Endothelial cell of umbilical vein (primary cell): ENCODE results near the gene OAS3.

Experiments
- EZH2 ChIP-seq: IDR thresholded peaks from 2 replicates; pipeline ENCODE4 v1.6.1; 2012; ENCODE audit warnings: borderline replicate concordance, low read depth, mild to moderate bottlenecking, moderate library complexity, low read length, inconsistent platforms; ENCODE audit not compliant: severe bottlenecking
- POLR2AphosphoS5 ChIP-seq: IDR thresholded peaks from 2 replicates; pipeline ENCODE4 v1.6.1; 2012; ENCODE audit warnings: low read depth, mild to moderate bottlenecking, control low read depth, low read length, moderate library complexity; ENCODE audit not compliant: insufficient read depth
- TF ChIP-seq, protein P1 (sequence below), 2 donors: IDR thresholded peaks; 1 replicate in 1 of 2; 2 replicates in 1 of 2; pipeline ENCODE4 v1.5.1; 2011; ENCODE audit warnings: low read length in 2 of 2, mild to moderate bottlenecking in 2 of 2, moderate library complexity in 2 of 2, control low read depth in 1 of 2, inconsistent platforms in 1 of 2, low read depth in 1 of 2; ENCODE audit not compliant: insufficient read depth in 1 of 2; ENCODE audit errors: extremely low read depth in 1 of 2

DNA sequence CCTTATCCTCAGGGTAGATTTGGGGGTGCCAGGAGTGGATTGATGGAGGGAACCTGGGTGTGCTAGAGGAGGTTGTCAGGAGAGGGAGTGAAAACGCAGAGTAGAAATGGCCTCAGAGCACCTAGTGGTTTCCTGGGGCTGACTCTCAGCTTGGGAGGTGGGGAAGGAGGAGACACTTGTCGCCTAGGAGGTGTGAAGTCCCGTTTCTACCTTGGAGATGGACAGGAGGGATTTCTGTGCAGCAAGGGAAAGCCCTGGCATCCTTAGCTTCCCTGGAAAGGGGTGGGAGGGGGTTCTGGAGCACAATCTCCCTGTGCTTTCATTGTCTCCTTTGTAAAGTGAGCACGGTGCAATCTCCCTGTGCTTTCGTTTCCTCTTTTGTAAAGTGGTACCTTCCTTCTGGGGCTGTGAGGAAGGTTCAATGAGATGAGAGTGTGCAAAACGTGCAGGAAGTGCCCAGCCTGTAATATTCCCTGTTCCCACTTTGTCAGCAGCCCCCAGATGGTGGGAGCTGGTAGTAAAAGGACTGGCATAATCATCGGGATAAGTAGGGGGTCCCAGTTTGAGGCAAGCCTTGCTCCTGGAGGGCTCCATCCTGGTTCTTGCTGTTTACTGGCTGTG is 1.6 kb downstream of the OAS3 start:
- TF ChIP-seq, protein P1, sequence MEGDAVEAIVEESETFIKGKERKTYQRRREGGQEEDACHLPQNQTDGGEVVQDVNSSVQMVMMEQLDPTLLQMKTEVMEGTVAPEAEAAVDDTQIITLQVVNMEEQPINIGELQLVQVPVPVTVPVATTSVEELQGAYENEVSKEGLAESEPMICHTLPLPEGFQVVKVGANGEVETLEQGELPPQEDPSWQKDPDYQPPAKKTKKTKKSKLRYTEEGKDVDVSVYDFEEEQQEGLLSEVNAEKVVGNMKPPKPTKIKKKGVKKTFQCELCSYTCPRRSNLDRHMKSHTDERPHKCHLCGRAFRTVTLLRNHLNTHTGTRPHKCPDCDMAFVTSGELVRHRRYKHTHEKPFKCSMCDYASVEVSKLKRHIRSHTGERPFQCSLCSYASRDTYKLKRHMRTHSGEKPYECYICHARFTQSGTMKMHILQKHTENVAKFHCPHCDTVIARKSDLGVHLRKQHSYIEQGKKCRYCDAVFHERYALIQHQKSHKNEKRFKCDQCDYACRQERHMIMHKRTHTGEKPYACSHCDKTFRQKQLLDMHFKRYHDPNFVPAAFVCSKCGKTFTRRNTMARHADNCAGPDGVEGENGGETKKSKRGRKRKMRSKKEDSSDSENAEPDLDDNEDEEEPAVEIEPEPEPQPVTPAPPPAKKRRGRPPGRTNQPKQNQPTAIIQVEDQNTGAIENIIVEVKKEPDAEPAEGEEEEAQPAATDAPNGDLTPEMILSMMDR (IDR thresholded peaks at IDR 0.05; ENCODE audit: extremely low read depth in 1 of 2, insufficient read depth in 1 of 2, low read depth in 1 of 2, low read length in 2 of 2) = no peak
- no peak for TF ChIP-seq POLR2AphosphoS5
- TF ChIP-seq EZH2 = no peak
